GM08714 (cell line): ENCODE measurements around the gene PAPPA2.

Source experiments
- H3K4me3 ChIP-seq: fragments of 200-500 bp; sonication (Bioruptor generic); 2 replicates; pipeline ENCODE4 v1.5.1; 2014; ENCODE audit warnings: mild to moderate bottlenecking, low read length, inconsistent platforms
- ZNF274 ChIP-seq: IDR thresholded peaks from 2 replicates; pipeline ENCODE4 v1.6.1; 2012; ENCODE audit warnings: mild to moderate bottlenecking, low read depth, low read length

PAPPA2 gene

GRCh38 chr1:176638713-176639526 is 175.9 kb downstream of the PAPPA2 start:
- no peak for TF ChIP-seq ZNF274
- no peak overlapping the region for H3K4me3 ChIP-seq

DNA sequence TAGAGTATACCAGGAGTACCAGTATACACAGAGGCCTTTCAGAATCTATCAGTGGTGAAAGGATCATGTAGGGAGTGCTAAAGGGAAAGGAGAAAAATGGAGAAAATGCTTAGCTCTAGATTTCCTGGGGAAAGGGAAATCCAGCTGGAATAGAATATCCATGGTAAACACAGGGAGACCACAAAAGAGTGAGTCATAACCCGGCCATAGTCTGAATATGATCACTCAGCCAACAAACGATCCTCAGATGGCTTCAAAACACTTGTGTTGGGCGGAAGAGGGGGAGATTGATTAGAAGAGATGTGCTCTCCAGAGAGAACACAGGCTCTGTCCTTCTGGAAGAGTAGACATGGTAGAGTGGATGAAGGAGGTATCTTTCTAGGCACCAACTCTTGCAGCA is 180.6 kb downstream of the PAPPA2 start:
- no peak for TF ChIP-seq ZNF274
- H3K4me3 ChIP-seq: no peak overlapping the region

GRCh38 chr1:176648556-176648955 is 185.6 kb downstream of the PAPPA2 start:
- no peak overlapping the region for H3K4me3 ChIP-seq
- no peak for TF ChIP-seq ZNF274

DNA sequence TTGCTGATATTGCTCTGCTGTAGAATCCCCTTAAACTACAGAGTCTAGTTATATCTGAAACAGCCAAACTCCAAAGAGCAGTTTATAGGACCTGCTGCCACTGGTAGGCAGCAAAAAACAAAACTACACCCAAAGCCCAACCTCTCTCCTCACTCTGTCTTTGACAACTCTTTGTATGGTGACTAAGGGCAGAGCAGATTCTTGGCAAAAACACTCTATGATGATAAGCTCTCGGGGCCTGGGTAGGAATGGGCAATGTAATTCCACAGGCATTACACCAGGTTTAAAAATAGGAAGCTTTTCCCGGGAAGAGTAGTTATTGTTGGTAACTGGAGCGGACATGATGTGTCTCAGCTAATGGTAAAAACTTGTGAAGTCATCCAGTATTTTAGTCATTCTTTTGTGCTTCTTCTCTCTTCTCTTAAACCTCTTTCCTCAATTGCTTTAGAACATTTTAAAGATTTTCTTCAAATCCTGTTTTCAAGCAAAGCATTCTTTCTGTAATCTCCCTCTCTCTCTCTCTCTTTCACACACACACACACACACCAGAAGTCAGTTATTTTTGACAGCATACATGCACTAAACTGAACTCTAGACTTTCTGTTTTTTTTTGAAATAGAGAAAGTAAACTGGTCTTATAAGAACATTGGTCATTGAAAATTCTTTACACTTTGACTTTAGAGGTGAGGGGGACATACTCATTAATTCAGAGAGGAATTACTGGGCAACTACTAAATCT is 193.5 kb downstream of the PAPPA2 start:
- no peak for TF ChIP-seq ZNF274
- no peak overlapping the region for H3K4me3 ChIP-seq

GRCh38 chr1:176669782-176670181 is 206.8 kb downstream of the PAPPA2 start:
- H3K4me3 ChIP-seq: no peak overlapping the region
- TF ChIP-seq ZNF274: no peak

- no peak for TF ChIP-seq ZNF274
Measured at GRCh38 chr1:176670853-176671252, 207.9 kb downstream of the PAPPA2 start.

GRCh38 chr1:176682830-176683535 is 220.0 kb downstream of the PAPPA2 start:
- no peak for TF ChIP-seq ZNF274
- no peak overlapping the region for H3K4me3 ChIP-seq

More at GRCh38 chr1:176670853-176671252, 207.9 kb downstream of the PAPPA2 start:
- no peak overlapping the region for H3K4me3 ChIP-seq

DNA sequence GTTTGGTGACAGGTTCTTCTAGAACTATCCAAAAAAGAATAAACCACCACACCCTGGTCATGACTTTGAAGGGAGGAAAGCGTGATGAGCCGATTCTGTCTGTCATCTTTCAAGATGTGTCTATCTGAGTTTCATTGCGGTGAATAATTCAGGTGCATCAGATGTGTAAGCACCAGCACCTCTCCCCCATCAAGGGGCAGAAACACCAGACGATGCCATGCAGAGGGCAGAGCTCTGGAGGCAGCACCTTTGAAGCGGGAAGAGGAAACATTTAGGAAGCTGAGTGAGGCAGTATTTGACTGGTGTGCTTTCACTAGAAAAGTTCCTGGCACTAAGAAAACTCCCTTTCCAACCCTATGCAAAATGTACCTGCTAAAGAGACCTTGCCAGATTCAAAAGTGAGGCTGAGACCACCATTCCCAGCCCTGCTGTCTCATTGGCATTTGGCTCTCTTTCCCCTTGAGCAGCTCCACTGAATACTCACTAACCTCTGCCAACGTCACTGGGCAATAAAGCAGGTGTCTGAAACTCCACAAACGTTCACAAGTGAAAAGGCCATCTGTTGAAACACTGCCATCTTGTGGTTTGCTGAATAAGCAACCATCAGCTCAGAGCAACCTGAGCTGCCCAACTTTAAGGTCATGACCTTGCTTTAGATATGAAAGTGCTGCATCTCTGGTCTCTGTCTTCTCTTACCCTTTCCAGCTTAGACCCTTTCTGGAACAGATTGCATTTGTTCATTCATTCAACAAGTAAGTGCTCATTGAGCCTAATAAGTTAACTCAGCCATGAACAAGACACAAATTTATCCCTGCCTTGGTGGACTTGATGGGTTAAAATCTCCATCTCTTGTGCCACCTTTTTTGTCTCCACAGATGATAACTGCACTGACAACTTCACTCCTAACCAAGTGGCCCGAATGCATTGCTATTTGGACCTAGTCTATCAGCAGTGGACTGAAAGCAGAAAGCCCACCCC is 228.6 kb downstream of the PAPPA2 start:
- no peak overlapping the region for H3K4me3 ChIP-seq
- TF ChIP-seq ZNF274: no peak

DNA sequence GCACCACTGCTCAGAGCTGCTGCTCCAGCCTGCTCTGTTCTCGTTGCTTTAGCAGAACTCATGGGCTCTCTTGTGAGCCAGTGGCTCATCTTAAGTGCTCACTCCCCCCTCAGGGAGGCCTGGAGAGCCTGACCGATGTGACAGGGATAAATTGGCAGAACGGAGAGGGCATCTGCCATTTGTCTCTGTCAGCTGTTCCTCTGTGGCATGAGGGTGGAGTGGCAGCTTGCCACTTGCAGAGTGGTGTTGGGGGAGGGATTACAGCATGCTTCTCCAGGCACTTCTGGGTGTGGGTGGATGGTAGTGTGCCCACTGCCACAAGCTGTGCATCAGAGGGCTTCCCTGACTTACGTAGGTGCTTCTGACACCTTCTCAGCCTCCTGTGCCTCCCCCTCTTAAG is 229.5 kb downstream of the PAPPA2 start:
- TF ChIP-seq ZNF274: no peak
- H3K4me3 ChIP-seq: no peak overlapping the region

GRCh38 chr1:176692988-176693696 is 230.2 kb downstream of the PAPPA2 start:
- no peak overlapping the region for H3K4me3 ChIP-seq
- no peak for TF ChIP-seq ZNF274

DNA sequence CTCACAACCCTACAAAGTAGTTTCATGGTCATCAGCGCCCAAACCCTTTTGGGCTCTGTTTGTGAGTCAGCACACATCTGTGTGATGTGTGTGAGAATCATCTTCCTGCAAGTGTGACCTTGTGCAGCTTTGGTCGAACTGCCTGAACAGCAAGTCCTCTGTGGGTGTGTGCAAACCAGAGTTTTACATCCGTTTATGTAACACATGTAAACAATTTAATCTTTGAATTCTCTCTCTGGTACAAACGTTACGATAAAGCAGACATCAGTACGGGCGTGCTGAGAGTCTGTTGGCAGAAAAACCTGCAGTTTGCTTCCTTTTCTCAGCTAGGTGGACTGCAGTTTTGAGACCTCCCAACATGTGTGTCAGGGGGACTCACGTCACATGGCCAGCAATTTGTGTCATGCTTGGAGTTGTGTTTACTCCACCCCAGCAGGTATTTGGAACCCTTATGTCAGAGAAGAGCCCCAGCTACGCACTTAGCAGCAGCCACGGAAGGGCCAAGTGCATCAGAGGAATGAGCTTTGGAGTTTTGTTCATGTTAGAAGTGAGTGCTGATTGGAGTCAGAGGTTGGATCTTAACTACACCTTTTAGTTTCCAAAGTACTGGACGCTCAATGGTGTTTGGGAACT is 230.8 kb downstream of the PAPPA2 start:
- no peak for TF ChIP-seq ZNF274
- H3K4me3 ChIP-seq: no peak overlapping the region

DNA sequence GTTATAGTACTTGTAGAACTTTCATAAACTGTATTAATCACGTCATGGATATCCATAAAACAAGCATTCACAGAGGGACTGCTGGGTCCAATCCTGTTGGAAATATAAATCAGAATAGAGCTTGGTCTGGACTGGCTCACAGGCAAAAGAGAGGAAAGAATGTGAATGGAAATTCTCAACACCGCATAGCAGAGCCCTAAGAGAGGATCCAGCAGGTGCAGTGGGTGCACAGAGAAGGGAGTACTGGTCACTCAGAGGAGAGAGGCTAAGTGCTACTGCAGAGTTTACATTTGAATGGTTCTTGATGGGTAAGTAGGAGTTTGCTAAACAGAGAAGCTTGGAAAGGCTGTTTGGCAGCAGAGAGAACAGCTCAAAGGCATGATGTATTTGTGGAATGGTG is 231.7 kb downstream of the PAPPA2 start:
- no peak overlapping the region for H3K4me3 ChIP-seq
- TF ChIP-seq ZNF274: no peak
